KOPT-K1 (cell line): ENCODE measurements around the gene ZNF324.

ENCODE experiments used
- H3K27ac ChIP-seq: fragments of 200-600 bp; sonication (generic); 2 replicates; pipeline ENCODE4 v1.5.1; 2016; ENCODE audit warnings: antibody characterized with exemption, mild to moderate bottlenecking, low read depth, low read length; ENCODE audit not compliant: poor library complexity, severe bottlenecking
- H3K36me3 ChIP-seq: fragments of 200-600 bp; sonication (generic); 2 replicates; pipeline ENCODE4 v1.5.1; 2017; ENCODE audit warnings: antibody characterized with exemption, mild to moderate bottlenecking, low read length, moderate library complexity; ENCODE audit not compliant: insufficient read depth
- H3K9me3 ChIP-seq: fragments of 200-600 bp; sonication (generic); 2 replicates; pipeline ENCODE4 v1.5.1; 2017; ENCODE audit warnings: antibody characterized with exemption, low read length, mild to moderate bottlenecking; ENCODE audit not compliant: insufficient read depth, poor library complexity, severe bottlenecking

ZNF324 gene

DNA sequence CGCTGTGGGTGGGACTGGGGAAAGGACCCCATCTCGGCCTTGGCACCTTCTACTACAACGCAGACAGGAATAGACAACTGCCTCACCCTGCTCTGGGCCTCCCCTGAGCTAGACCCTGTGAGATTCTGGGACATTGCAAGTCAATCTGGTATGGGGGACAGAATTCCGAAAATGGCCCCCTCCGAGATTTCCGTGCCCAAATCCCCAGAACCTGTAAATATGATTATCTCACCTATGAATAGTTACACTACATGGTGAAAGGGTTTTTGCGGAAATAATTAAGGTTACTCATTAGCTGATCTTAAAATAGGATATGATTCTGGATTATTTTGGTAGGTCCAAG, 53.3 kb downstream of the ZNF324 start:
- Histone ChIP-seq H3K36me3 (peaks cover 18% of the 10 kb centered on the region), H3K27ac (peak overlapping the region; percentile 77), H3K9me3 (no peaks in the 10 kb centered on the region)

DNA sequence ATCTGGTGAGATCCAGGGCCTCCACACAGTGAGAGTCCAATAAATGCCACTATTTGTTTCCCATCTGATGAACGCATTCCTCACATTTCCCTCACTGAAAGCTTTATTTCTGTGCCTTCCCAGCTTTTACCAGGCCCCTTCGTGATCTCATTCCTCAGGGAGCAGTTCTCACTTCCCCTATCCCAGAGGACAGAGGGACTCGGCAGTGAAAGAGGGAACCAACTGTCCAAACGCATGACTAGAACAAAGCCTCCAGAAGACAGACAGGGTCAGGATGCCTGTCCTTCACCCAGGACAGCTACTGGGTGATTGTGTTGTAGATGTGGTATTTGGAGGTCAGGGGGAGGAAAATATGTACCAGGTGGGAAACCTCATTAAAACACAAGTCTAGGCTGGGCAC, 54.8 kb downstream of the ZNF324 start:
- peaks cover 4% of the 10 kb centered on the region; the same call in 1 of the 2 replicates for H3K36me3 ChIP-seq
- no peaks in the 10 kb centered on the region for H3K9me3 ChIP-seq
- no peak overlapping the region for H3K27ac ChIP-seq

DNA sequence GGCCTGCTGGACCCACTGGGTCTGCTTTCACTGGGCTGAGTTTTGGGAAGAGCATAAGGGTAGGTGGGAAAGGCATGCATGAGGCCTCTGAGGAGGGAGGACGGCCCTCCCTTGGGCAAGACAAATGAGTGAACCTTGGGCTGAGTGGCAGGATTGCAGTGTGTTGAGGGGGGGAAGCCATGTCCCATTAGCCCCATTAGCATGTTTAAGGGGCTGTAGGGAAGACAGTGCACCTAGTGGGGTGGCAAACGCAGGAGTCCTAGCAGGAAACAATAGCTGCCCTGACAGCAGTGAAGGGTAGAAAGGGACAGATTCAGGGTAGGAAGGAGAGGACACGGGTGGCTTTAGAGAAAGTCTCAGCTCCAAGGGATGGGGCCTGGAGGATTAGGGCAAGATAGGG, 55.8 kb downstream of the ZNF324 start:
- Histone ChIP-seq H3K9me3 (no peaks in the 10 kb centered on the region), H3K27ac (no peak overlapping the region), H3K36me3 (no peaks in the 10 kb centered on the region)
